Measurements from ENCODE around the gene DOCK8.

Gene DOCK8

GRCh38 chr9:318646-319045 lies 104.0 kb downstream of the DOCK8 start:
- DNase-seq: peak; percentile 73

- DNase-seq: no peak
Observed at GRCh38 chr9:324971-325370, 110.3 kb downstream of the DOCK8 start.

GRCh38 chr9:326667-327066 lies 112.0 kb downstream of the DOCK8 start:
- no peak for DNase-seq

- no peak for DNase-seq
Observed at GRCh38 chr9:328453-328852, 113.8 kb downstream of the DOCK8 start.

DNA sequence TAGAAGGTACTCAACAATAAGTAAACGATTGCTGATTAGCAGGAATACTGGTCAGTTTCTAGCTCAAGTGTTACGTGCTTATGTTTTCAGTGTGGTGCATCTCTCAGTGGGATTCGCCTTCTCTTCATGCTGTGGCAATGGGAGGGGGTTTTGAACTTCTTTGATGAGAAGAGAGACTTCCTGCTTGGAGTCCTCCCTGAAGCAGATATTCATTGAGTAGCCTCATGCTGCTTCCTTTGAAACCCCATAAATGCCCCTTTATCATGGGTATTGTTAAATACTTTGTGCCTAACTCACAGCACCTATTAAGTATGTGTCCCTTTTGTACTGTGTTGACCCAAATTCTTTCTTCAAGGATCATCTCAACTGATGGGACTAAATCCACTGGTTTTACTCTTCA lies 116.5 kb downstream of the DOCK8 start:
- DNase-seq: no peak

- DNase-seq: no peak
Observed at GRCh38 chr9:335373-335772, 120.7 kb downstream of the DOCK8 start.

- DNase-seq: no peak
Observed at GRCh38 chr9:336039-336438, 121.4 kb downstream of the DOCK8 start.

- DNase-seq: no peak
Observed at GRCh38 chr9:338602-339001, 123.9 kb downstream of the DOCK8 start.

DNA sequence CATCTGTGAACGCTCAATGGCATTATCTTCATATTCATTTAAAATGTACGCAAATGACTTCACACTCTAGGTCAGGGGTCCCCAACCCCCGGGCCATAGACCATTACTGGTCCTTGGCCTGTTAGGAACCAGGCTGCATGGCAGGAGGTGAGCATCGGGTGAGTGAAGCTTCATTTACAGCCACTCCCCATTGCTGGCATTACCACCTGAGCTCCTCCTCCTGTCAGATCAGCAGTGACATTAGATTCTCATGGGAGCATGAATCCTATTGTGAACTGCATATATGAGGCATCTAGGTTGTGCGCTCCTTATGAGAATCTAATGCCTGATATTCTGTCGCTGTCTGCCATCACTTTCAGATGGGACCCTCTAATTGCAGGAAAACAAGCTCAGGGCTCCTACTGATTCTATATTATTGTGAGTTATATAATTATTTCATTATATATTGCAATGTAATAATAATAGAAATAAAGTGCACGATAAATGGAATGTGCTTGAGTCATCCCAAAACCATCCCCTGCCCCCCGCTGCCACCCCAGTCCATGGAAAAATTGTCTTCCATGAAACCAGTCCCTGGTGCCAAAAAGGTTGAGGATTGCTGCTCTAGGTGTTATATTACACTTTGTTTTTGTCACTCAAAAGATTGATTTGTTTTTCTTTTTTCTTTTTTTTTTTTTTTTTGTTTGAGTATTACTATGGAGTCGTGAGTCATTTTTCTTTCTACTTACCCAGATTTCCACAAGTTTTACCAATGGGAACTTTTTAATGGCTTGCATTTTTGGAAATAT lies 127.2 kb downstream of the DOCK8 start:
- DNase-seq: no peak

- DNase-seq: no peak
Observed at GRCh38 chr9:343773-344172, 129.1 kb downstream of the DOCK8 start.

DNA sequence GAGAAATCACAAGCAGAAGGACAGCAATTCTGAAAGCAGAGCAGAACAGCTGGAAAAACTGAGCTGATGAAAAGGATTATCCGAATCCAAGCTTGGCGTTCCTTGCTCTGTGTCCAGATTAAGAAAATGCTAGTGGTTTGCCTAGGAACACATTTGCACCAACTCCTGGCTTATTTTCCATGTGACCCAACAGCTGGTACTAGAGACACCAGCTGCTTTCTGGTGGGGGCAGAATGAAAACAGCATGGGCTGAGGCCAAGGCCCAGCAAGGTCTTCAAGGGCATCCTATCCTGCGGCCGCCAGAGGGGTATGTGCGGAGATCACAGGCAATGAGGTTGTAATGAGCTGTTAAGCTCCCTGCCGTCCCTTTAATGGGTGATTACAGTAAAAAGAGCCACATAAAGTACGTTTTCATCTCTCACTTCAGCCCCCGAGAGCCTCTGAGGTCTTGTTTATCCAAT lies 131.5 kb downstream of the DOCK8 start:
- no peak for DNase-seq

GRCh38 chr9:347667-348292 lies 133.1 kb downstream of the DOCK8 start:
- peak; percentile 31 for DNase-seq

DNA sequence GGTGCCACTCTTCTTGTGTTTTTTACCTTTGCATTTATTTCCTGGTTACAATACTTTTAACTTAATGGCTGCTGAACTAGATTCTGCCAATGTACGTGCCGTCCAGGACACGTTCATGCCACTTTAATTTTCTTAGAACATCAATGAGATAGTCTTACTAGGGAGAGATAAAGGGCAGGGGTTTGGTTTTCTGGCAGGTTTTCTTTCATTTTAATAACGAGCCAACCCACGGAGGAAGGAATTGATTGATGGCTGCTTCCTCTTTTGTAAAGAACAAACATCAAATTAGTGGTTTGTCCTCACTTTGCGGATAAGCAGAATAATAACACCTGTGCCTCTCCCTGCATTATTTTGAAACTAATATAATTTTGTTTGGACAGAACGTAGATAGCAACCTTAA lies 135.7 kb downstream of the DOCK8 start:
- DNase-seq: no peak

DNA sequence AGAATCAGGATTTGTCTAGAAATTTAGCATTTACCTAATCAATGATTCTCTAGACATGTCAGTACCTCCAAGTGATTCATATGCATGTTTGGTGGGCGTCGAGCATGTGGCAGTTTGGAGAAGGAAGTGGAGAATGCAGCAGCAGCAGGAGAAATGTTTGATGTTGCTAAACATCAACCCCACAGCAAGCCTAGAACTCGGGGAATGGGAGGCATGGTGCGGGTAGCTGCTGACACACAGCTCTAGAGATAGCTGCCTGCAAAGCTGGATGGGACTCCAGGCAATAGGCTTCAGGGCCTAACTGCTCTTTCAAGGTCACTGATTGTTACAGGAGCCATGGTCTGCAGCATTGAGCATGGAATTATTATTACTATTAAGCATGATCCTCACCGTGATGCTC lies 137.3 kb downstream of the DOCK8 start:
- DNase-seq: no peak

GRCh38 chr9:353077-353476 lies 138.4 kb downstream of the DOCK8 start:
- no peak for DNase-seq

DNA sequence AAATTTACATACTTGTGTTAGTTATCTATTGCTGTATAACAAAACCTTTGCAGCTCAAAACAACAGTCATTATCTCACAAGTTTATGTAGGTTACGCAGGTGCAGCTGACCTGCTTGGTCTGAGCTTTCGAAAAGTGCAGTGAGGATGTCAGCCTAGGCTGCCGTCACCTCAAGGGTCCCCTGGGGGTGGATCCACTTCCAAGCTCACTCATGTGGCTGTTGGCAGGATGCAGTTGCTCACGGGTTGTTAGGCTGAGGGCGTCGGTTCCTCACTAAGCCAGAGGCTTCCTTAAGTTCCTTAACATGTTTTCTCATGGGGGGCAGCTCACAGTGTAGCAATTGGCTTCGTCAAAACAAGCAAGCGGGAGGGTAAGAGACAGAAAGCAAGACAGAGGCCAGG lies 139.8 kb downstream of the DOCK8 start:
- DNase-seq: peak; percentile 60

GRCh38 chr9:357560-357959 lies 142.9 kb downstream of the DOCK8 start:
- no peak for DNase-seq

DNA sequence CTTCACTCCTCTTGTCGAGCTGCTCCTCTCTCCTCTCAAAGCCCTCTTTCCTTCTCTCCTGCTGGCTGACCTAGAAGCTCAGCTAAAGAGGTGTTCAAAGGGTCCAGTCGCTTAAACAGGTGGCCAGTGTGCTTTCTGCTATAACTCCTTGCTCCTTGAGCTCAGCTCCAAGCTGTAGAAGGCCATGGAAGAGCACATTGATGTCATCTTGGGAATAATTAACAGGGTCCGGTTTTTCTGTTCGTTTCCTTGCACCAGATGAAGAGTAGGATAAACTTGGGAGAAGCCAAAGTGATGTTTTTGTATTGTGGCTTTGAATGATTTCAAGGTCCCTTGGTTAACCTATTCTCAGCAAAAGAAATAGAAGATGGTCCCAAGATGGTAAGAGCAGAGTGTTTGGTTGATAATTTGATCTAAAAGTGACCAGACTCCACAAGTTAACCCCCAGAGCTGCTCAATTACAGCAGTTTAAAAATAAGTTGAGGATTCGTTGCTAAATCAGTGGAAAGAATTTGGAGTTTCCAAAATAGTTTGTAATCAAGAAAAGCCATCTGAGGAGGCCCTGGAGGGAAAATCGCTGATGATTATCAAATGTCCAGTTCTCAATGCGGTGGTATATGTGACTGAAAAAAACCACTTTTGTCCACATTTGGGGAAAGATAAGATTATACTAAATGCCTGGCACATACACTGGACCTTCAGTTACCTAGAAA lies 148.1 kb downstream of the DOCK8 start:
- DNase-seq: no peak

DNA sequence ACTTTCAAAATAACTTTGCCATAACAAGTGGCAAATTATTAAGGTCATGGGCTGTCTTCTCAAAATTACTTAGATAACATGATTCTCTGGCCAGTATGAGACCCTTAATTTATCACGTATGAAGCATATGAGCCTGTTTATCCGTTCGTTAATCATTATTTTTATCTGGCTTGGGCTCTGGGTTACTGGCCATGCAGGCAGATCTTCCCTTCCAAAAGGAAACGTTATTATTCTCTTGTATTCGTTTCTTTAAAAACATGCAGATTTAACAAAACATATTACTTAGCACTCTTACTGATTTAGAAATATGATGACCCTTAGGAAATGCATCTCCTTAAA lies 148.6 kb downstream of the DOCK8 start:
- DNase-seq: no peak

DNA sequence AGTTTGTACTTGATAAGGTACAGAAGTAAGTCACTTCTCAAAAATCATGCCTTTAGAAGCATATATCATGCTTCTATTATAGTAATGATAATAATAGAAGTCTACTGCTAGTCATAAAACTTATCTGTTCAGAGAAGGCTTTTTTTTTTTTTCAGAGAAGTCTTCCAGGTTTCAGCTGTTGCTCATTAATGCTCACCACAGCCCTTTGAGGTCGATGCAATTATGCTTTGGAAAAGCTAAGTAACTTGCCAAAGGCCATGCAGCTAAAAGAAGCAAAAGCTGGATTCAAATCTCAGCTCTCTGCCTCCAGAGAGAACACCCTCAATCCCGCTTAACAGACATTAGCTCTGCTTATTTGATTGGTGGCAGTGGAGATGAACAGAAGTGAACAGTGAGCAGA lies 150.8 kb downstream of the DOCK8 start:
- DNase-seq: no peak

DNA sequence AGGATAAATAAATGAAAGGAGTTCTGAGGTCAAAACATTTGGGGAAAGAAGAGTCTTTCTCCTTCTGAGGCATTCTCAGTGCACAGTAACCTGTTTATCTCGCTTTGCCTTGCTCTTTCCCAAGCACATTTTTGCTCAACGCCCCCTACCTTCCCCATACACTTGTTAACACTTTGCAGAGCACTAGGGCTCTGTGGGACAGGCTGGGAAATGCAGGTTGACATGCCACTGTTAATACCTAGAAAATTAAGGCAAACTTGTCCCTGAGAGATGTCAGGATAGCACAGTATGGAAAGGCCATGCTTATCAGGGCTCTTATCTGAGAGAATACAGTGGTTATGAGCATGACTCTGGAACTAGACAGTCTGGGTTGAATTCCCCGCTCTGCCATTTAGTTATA lies 152.0 kb downstream of the DOCK8 start:
- DNase-seq: no peak

DNA sequence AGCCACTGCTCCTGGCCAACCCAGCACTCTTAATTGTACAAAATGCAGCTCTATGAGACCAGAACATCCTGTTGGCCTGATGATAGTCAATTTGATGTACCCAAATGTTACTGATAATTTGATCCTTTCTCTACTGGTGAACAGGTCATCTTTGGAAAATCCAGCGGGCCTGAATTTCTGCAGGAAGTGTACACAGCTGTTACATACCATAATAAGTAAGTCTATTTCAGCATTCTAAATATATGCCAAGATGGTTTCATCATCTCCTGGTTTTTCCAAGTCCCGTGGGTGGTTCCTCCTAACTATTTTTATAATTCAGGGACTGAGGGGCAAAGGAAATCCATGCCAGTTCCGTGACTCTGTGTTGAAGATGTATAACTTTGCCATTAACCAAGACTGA lies 155.4 kb downstream of the DOCK8 start:
- no peak for DNase-seq

DNA sequence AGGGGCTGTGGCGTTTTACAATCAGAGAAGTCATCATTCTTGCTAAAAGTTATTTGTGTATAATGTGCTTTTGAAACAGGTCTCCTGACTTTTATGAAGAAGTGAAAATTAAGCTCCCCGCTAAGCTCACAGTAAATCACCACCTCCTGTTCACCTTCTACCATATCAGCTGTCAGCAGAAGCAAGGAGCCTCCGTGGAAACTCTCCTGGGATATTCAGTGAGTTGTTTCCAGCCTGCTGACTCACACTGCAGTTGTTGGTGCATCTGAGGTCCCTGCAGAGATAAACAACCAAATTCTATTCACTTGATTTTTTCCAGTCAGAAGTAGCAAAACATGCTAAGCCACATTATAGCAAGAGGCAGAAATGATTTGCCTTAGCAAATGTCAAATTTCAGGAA lies 156.7 kb downstream of the DOCK8 start:
- DNase-seq: no peak

- no peak for DNase-seq
Observed at GRCh38 chr9:372128-372527, 157.5 kb downstream of the DOCK8 start.

All from NCI-H187 treated with DMSO at 0.1 percent for 48 hours (cell line).